ENCODE results near the gene CDH13.

The CDH13 gene

GRCh38 chr16:83316458-83316857, 689.7 kb downstream of the CDH13 start:
- Histone ChIP-seq H3K9me3 (ENCODE audit: control insufficient read depth, insufficient read depth, low read length) (no peaks in the 10 kb centered on the region), H3F3A (ENCODE audit: control insufficient read depth, insufficient read depth) (no peaks in the 10 kb centered on the region), H3K36me3 (ENCODE audit: control insufficient read depth, low read length) (no peaks in the 10 kb centered on the region), H3K27me3 (ENCODE audit: control insufficient read depth, low read length) (no peaks in the 10 kb centered on the region), H4K20me1 (ENCODE audit: control insufficient read depth, insufficient read depth, low read depth, low read length) (no peaks in the 10 kb centered on the region), H3K4me3 (ENCODE audit: low read length) (no peak overlapping the region), H3K27ac (ENCODE audit: low read depth, low read length) (no peak overlapping the region), H3K4me2 (ENCODE audit: low read length) (no peak overlapping the region), H3K4me1 (ENCODE audit: control insufficient read depth, low read length) (no peaks in the 10 kb centered on the region), H3K9me2 (replicated peaks; ENCODE audit: control insufficient read depth, low read length) (no peaks in the 10 kb centered on the region), H3K79me2 (ENCODE audit: control insufficient read depth, low read length) (no peaks in the 10 kb centered on the region)
- TF ChIP-seq EZH2phosphoT487 (IDR thresholded peaks at IDR 0.05; ENCODE audit: borderline replicate concordance, low read length) = no peak
- no peak for TF ChIP-seq CTCF (IDR thresholded peaks at IDR 0.05; ENCODE audit: low read depth, low read length, poor library complexity, severe bottlenecking)

GRCh38 chr16:83318390-83318789, 691.6 kb downstream of the CDH13 start:
- no peaks in the 10 kb centered on the region for H3K9me2 ChIP-seq (replicated peaks; ENCODE audit: control insufficient read depth, low read length)
- TF ChIP-seq EZH2phosphoT487 (IDR thresholded peaks at IDR 0.05; ENCODE audit: borderline replicate concordance, low read length) (no peak), CTCF (IDR thresholded peaks at IDR 0.05; ENCODE audit: low read depth, low read length, poor library complexity, severe bottlenecking) (no peak)
- no peaks in the 10 kb centered on the region for H3F3A ChIP-seq (ENCODE audit: control insufficient read depth, insufficient read depth)

GRCh38 chr16:83328936-83329335, 702.2 kb downstream of the CDH13 start:
- H3K27ac ChIP-seq (ENCODE audit: low read depth, low read length) = no peak overlapping the region
- H3K79me2 ChIP-seq (ENCODE audit: control insufficient read depth, low read length) = no peaks in the 10 kb centered on the region
- H4K20me1 ChIP-seq (ENCODE audit: control insufficient read depth, insufficient read depth, low read depth, low read length) = no peaks in the 10 kb centered on the region
- H3K9me3 ChIP-seq (ENCODE audit: control insufficient read depth, insufficient read depth, low read length) = no peaks in the 10 kb centered on the region
- no peak overlapping the region for H3K4me3 ChIP-seq (ENCODE audit: low read length)
- H3K27me3 ChIP-seq (ENCODE audit: control insufficient read depth, low read length) = no peaks in the 10 kb centered on the region
- no peaks in the 10 kb centered on the region for H3K36me3 ChIP-seq (ENCODE audit: control insufficient read depth, low read length)
- H3K4me2 ChIP-seq (ENCODE audit: low read length) = no peak overlapping the region
- no peaks in the 10 kb centered on the region for H3K9me2 ChIP-seq (replicated peaks; ENCODE audit: control insufficient read depth, low read length)
- H3F3A ChIP-seq (ENCODE audit: control insufficient read depth, insufficient read depth) = no peaks in the 10 kb centered on the region
- no peaks in the 10 kb centered on the region for H3K4me1 ChIP-seq (ENCODE audit: control insufficient read depth, low read length)
- TF ChIP-seq CTCF (IDR thresholded peaks at IDR 0.05; ENCODE audit: low read depth, low read length, poor library complexity, severe bottlenecking) = no peak
- no peak for TF ChIP-seq EZH2phosphoT487 (IDR thresholded peaks at IDR 0.05; ENCODE audit: borderline replicate concordance, low read length)

More at GRCh38 chr16:83318390-83318789, 691.6 kb downstream of the CDH13 start:
- H3K27me3 ChIP-seq (ENCODE audit: control insufficient read depth, low read length) = no peaks in the 10 kb centered on the region
- no peaks in the 10 kb centered on the region for H3K79me2 ChIP-seq (ENCODE audit: control insufficient read depth, low read length)
- H3K36me3 ChIP-seq (ENCODE audit: control insufficient read depth, low read length) = no peaks in the 10 kb centered on the region
- H4K20me1 ChIP-seq (ENCODE audit: control insufficient read depth, insufficient read depth, low read depth, low read length) = no peaks in the 10 kb centered on the region
- H3K4me3 ChIP-seq (ENCODE audit: low read length) = no peak overlapping the region
- H3K9me3 ChIP-seq (ENCODE audit: control insufficient read depth, insufficient read depth, low read length) = no peaks in the 10 kb centered on the region
- H3K27ac ChIP-seq (ENCODE audit: low read depth, low read length) = no peak overlapping the region
- no peak overlapping the region for H3K4me2 ChIP-seq (ENCODE audit: low read length)
- no peaks in the 10 kb centered on the region for H3K4me1 ChIP-seq (ENCODE audit: control insufficient read depth, low read length)

- no peaks in the 10 kb centered on the region for H3K27me3 ChIP-seq (ENCODE audit: control insufficient read depth, low read length)
- TF ChIP-seq EZH2phosphoT487 (IDR thresholded peaks at IDR 0.05; ENCODE audit: borderline replicate concordance, low read length) (no peak), CTCF (IDR thresholded peaks at IDR 0.05; ENCODE audit: low read depth, low read length, poor library complexity, severe bottlenecking) (no peak)
- H3K79me2 ChIP-seq (ENCODE audit: control insufficient read depth, low read length) = no peaks in the 10 kb centered on the region
- H3K36me3 ChIP-seq (ENCODE audit: control insufficient read depth, low read length) = no peaks in the 10 kb centered on the region
- H3K4me2 ChIP-seq (ENCODE audit: low read length) = no peak overlapping the region
- H3K27ac ChIP-seq (ENCODE audit: low read depth, low read length) = no peak overlapping the region
- H3K9me3 ChIP-seq (ENCODE audit: control insufficient read depth, insufficient read depth, low read length) = no peaks in the 10 kb centered on the region
- H4K20me1 ChIP-seq (ENCODE audit: control insufficient read depth, insufficient read depth, low read depth, low read length) = no peaks in the 10 kb centered on the region
- H3K9me2 ChIP-seq (replicated peaks; ENCODE audit: control insufficient read depth, low read length) = no peaks in the 10 kb centered on the region
- H3F3A ChIP-seq (ENCODE audit: control insufficient read depth, insufficient read depth) = no peaks in the 10 kb centered on the region
- H3K4me1 ChIP-seq (ENCODE audit: control insufficient read depth, low read length) = no peaks in the 10 kb centered on the region
- no peak overlapping the region for H3K4me3 ChIP-seq (ENCODE audit: low read length)
Observed at GRCh38 chr16:83329441-83329840, 702.7 kb downstream of the CDH13 start.

Measured in DOHH2 (cell line).